Breast epithelium (tissue), 3 donors: ENCODE measurements around the gene ZNF507.

Experiments
- CTCF ChIP-seq, 3 donors: fragments of 450-650 bp; IDR thresholded peaks; one replicate each; pipeline ENCODE4 v1.5.1; 2016 to 2017; ENCODE audit warnings: antibody characterized with exemption in 3 of 3, mild to moderate bottlenecking in 3 of 3, moderate library complexity in 3 of 3
- POLR2A ChIP-seq: fragments of 450-650 bp; IDR thresholded peaks from one replicate; pipeline ENCODE4 v1.6.1; 2016; ENCODE audit warnings: antibody characterized with exemption, mild to moderate bottlenecking, moderate library complexity
- POLR2AphosphoS5 ChIP-seq, 3 donors: sonication (generic); formaldehyde crosslinking; IDR thresholded peaks; one replicate each; pipeline ENCODE4 v1.6.1; 2017; ENCODE audit warnings: antibody characterized with exemption in 3 of 3

- no peak for TF ChIP-seq CTCF (IDR thresholded peaks at IDR 0.05)
- no peak for TF ChIP-seq POLR2A
- no peak for TF ChIP-seq POLR2AphosphoS5 (IDR thresholded peaks at IDR 0.05)
These were observed 31.7 kb upstream of the ZNF507 start for GRCh38 chr19:32313569-32314265.
